Esophagus muscularis mucosa (tissue), 4 donors: ENCODE results near the gene PRKAG2. TPM values are rescaled to one million over a fixed set of nuclear protein-coding genes. Genes with fewer than 3 reads are reported as not detected.

Experiments used
- DNase-seq: peaks from one replicate; pipeline ENCODE4 v3.0.0-alpha.2; 2017; ENCODE audit errors: extremely low spot score
- H3K27ac ChIP-seq, 4 donors: fragments of 200-600 bp; sonication (generic); replicated peaks in 1 of 4; 1 replicate in 3 of 4; 2 replicates in 1 of 4; pipeline ENCODE4 v1.5.1; 2016 to 2019; ENCODE audit warnings: mild to moderate bottlenecking in 1 of 4
- H3K27me3 ChIP-seq, 4 donors: fragments of 200-600 bp; sonication (generic); one replicate each; pipeline versions ENCODE4 v1.5.1 to v1.6.0; 2016 to 2019
- H3K36me3 ChIP-seq, 4 donors: fragments of 200-600 bp; sonication (generic); one replicate each; pipeline ENCODE4 v1.5.1; 2016 to 2019
- H3K4me1 ChIP-seq, 4 donors: fragments of 200-600 bp; sonication (generic); one replicate each; pipeline ENCODE4 v1.5.1; 2016 to 2019
- H3K4me3 ChIP-seq, 4 donors: fragments of 200-600 bp; sonication (generic); 1 replicate in 2 of 4; 2 replicates in 2 of 4; pipeline ENCODE4 v1.5.1; 2016 to 2019; ENCODE audit warnings: mild to moderate bottlenecking in 4 of 4, moderate library complexity in 1 of 4
- H3K9me3 ChIP-seq, 4 donors: fragments of 200-600 bp; sonication (generic); 1 replicate in 3 of 4; 2 replicates in 1 of 4; pipeline ENCODE4 v1.5.1; 2016 to 2019
- EP300 ChIP-seq: sonication (generic); formaldehyde crosslinking; IDR thresholded peaks from one replicate; pipeline ENCODE4 v1.6.1; 2017; ENCODE audit warnings: antibody characterized with exemption
- POLR2A ChIP-seq: fragments of 450-650 bp; IDR thresholded peaks from one replicate; pipeline ENCODE4 v1.6.1; 2017; ENCODE audit warnings: antibody characterized with exemption, moderate library complexity, mild to moderate bottlenecking, low read depth
- POLR2AphosphoS5 ChIP-seq, 2 donors: sonication (generic); formaldehyde crosslinking; IDR thresholded peaks; one replicate each; pipeline ENCODE4 v1.6.1; 2017; ENCODE audit warnings: antibody characterized with exemption in 2 of 2
- WGBS: methylation state at CpG from one replicate; pipeline ENCODE4 v1.1.5; 2018; 5-methylcytosine and 5-hydroxymethylcytosine counted together
- intact Hi-C: fragments of 100-400 bp; cut with DNase I; formaldehyde crosslinking; loops from one replicate; pipeline ENCODE4 v1.15.1; 2023
- total RNA-seq, 4 donors: library from RNA; depleted of rRNA; stranded (reverse); fragments of >200 nt; gene quantifications; one replicate each; pipeline versions ENCODE4 v1.1.0 to v1.2.1, GENCODE V29; 2016
- TF ChIP-seq, protein P1 (sequence below), 3 experiments: fragments of 200-600 bp in 2 of 3; fragments of 450-650 bp in 1 of 3; sonication (generic) in 2 of 3; IDR thresholded peaks; one replicate each; pipeline ENCODE4 v1.5.1; 2017 to 2019; ENCODE audit warnings: antibody characterized with exemption in 3 of 3, mild to moderate bottlenecking in 2 of 3, moderate library complexity in 1 of 3

The PRKAG2 gene
- total RNA-seq, 4 donors from 2014 or later = 51.3 to 97.2 (median 77.5) TPM

DNA sequence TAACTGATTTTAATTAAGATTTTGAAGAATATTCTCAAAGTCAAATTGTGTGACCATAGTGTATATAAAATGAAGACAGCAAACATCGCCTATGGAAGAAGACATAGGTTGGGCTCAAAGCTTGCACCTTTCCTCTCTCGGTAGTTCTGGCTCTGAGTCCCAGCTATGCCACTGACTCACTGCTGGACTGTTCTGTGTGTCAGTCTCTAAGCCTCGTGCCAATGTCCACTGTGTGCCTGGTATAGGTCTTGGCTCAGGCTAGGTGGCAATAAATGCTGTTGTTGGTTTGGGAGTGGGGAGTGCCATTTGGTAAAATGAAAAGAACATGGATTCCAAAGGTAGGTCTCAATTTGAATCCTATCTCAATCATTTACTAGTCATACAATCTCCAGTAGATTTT lies 219.7 kb downstream of the PRKAG2 start:
- H3K9me3 ChIP-seq = no peaks in the 10 kb centered on the region
- intact Hi-C loops = no loop called here
- H3K36me3 ChIP-seq = no peaks in the 10 kb centered on the region
- TF ChIP-seq, protein P1, sequence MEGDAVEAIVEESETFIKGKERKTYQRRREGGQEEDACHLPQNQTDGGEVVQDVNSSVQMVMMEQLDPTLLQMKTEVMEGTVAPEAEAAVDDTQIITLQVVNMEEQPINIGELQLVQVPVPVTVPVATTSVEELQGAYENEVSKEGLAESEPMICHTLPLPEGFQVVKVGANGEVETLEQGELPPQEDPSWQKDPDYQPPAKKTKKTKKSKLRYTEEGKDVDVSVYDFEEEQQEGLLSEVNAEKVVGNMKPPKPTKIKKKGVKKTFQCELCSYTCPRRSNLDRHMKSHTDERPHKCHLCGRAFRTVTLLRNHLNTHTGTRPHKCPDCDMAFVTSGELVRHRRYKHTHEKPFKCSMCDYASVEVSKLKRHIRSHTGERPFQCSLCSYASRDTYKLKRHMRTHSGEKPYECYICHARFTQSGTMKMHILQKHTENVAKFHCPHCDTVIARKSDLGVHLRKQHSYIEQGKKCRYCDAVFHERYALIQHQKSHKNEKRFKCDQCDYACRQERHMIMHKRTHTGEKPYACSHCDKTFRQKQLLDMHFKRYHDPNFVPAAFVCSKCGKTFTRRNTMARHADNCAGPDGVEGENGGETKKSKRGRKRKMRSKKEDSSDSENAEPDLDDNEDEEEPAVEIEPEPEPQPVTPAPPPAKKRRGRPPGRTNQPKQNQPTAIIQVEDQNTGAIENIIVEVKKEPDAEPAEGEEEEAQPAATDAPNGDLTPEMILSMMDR (IDR thresholded peaks at IDR 0.05) = no peak
- TF ChIP-seq EP300 (no peak), POLR2AphosphoS5 (IDR thresholded peaks at IDR 0.05) (no peak), POLR2A (no peak)
- H3K4me3 ChIP-seq = no peak overlapping the region
- H3K27ac ChIP-seq = no peak overlapping the region
- H3K4me1 ChIP-seq = peaks cover 0 to 3% (median 0%) of the 10 kb centered on the region in 4 donors
- 87% methylated on average over 3 of the region's 3 CpGs for WGBS
- no peak for DNase-seq
- H3K27me3 ChIP-seq = no peaks in the 10 kb centered on the region

DNA sequence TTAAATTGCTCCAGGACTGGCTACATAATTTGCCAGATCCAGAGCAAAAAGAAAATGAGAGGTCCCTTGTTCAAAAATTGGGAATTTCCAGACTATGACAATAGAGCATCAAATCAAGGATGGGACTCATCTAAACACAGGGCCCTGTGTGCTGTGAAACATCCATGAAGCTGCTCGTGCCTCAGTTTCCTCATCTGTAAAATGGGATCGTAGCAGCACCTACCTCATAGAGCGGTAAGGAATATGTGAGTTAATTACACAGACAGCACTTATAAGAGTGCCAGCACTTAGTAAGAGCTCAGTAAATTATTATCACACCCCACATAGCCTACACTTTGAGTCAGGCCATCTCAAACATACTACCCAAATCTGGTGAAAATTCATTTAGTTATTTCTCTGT lies 221.4 kb downstream of the PRKAG2 start:
- no peak overlapping the region for H3K27ac ChIP-seq

DNA sequence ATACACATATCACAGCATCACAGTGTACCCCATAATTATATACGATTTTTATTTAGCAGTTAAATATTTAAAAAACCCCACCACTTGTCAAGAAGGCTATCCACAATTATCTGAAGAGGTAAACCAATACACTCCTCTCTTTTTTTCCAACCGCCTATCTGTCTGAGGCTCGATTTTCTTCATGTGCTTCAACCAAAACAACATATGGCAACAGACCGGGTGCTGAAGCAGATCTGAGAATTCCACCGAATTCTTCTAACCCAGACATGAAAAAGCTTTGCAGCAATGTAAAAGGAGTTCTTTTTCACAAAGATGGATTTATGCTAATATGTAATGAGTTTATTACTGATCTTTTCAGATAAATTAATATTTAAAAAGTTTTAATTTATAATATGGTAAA lies 224.8 kb downstream of the PRKAG2 start:
- Histone ChIP-seq H3K36me3 (no peaks in the 10 kb centered on the region), H3K4me1 (peaks cover 10 to 18% (median 18%) of the 10 kb centered on the region in 4 donors), H3K4me3 (no peak overlapping the region), H3K9me3 (no peaks in the 10 kb centered on the region), H3K27me3 (no peaks in the 10 kb centered on the region), H3K27ac (peak overlapping the region in 3 of 4 donors; percentile 67 to 76 (median 73))
- intact Hi-C loops = no loop called here
- TF ChIP-seq, protein P1 (IDR thresholded peaks at IDR 0.05) = no peak
- TF ChIP-seq POLR2AphosphoS5 (IDR thresholded peaks at IDR 0.05) = no peak
- TF ChIP-seq EP300 = no peak
- no peak for TF ChIP-seq POLR2A
- 84% methylated on average over 5 of the region's 5 CpGs for WGBS
- no peak for DNase-seq

More for the DNA sequence above, 221.4 kb downstream of the PRKAG2 start:
- H3K27me3 ChIP-seq = no peaks in the 10 kb centered on the region
- H3K9me3 ChIP-seq = no peaks in the 10 kb centered on the region
- H3K4me1 ChIP-seq = peaks cover 12 to 15% (median 14%) of the 10 kb centered on the region in 4 donors
- 100% methylated on average over 3 of the region's 3 CpGs for WGBS
- H3K4me3 ChIP-seq = no peak overlapping the region
- no peak for DNase-seq
- H3K36me3 ChIP-seq = no peaks in the 10 kb centered on the region
- intact Hi-C loops = no loop called here
- TF ChIP-seq EP300 = no peak
- TF ChIP-seq, protein P1 (IDR thresholded peaks at IDR 0.05) = no peak
- TF ChIP-seq POLR2A = no peak
- TF ChIP-seq POLR2AphosphoS5 (IDR thresholded peaks at IDR 0.05) = no peak

DNA sequence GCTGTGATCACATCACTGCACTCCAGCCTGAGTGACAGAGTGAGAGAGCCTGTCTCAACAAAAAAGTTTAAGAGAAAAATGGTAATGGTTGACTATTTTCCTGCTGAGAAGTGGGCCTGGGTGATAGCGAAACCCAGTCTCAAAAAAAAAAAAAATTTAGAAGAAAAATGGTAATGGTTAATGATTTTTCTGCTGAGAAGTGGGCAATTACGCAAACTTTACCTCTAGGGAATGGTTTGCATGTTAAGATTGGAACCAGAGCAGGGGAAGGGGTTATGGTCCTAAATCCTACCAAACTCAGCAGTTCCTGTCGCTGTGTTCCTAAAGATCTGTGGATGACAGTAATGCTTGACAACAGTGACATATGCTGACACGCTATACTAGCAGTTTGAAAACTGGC lies 226.8 kb downstream of the PRKAG2 start:
- Histone ChIP-seq H3K27me3 (no peaks in the 10 kb centered on the region), H3K4me3 (no peak overlapping the region), H3K9me3 (peaks cover 0 to 3% (median 0%) of the 10 kb centered on the region in 4 donors), H3K36me3 (peaks cover 0 to 3% (median 0%) of the 10 kb centered on the region in 4 donors), H3K27ac (peak overlapping the region in 3 of 4 donors; percentile 2 to 78 (median 73)), H3K4me1 (peaks cover 10 to 18% (median 18%) of the 10 kb centered on the region in 4 donors)
- DNase-seq = no peak
- TF ChIP-seq POLR2A = no peak
- WGBS = 94% methylated on average over 4 of the region's 4 CpGs
- intact Hi-C loops = no loop called here

DNA sequence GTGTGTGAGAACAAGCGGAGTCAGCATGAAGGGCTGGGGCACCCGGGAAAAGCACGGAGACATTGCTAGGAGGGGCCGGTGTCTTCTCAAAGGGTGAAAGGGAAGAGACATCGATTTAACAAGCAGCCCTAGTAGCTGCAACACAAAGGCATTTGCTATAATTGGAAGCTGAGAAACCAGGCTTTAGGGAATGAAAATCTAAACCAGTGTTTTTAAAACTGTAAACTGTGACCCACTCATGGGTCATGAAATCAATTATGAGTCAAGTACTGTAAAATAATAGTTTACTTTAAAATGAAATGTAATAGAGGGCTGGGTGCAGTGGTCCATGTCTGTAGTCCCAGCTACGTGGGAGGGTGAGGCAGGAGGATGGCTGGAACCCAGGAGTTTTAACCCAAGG lies 228.5 kb downstream of the PRKAG2 start:
- no peak overlapping the region for H3K4me3 ChIP-seq
- no peaks in the 10 kb centered on the region for H3K27me3 ChIP-seq
- TF ChIP-seq POLR2A (no peak), POLR2AphosphoS5 (IDR thresholded peaks at IDR 0.05) (no peak), EP300 (no peak)
- TF ChIP-seq, protein P1 (IDR thresholded peaks at IDR 0.05) = no peak
- peaks cover 0 to 6% (median 0%) of the 10 kb centered on the region in 4 donors for H3K9me3 ChIP-seq
- 88% methylated on average over 6 of the region's 6 CpGs for WGBS
- H3K4me1 ChIP-seq = peaks cover 10 to 18% (median 18%) of the 10 kb centered on the region in 4 donors
- H3K27ac ChIP-seq = no peak overlapping the region
- DNase-seq = no peak
- intact Hi-C loops = no loop called here
- peaks cover 0 to 3% (median 0%) of the 10 kb centered on the region in 4 donors for H3K36me3 ChIP-seq
